CD4-positive, alpha-beta T cell (primary cell): ENCODE measurements around the gene TAB3. TPM values are rescaled to one million over a fixed set of nuclear protein-coding genes. Genes with fewer than 3 reads are reported as not detected.

Experiments
- ATAC-seq: fragments of 200-7000 bp; cut with Tn5 transposase; one replicate; pipeline ENCODE4 v1.10.0; 2022; ENCODE audit warnings: mild to moderate bottlenecking; ENCODE audit not compliant: poor library complexity
- CTCF ChIA-PET: fragments of 350-600 bp; sonication (Branson Sonifier 250); formaldehyde crosslinking; loops from one replicate; lab custom pipeline; 2021; ENCODE audit warnings: antibody characterized with exemption, inconsistent platforms; lab: Charles Lee
- POLR2A ChIA-PET: fragments of 350-600 bp; sonication (Branson Sonifier 250); formaldehyde crosslinking; loops from one replicate; lab custom pipeline; 2021; ENCODE audit warnings: antibody characterized with exemption, inconsistent platforms; lab: Charles Lee
- DNase-seq, 14 experiments: peaks; one replicate each; pipeline ENCODE4 v3.0.0-alpha.2; 2013 to 2020; ENCODE audit warnings: mixed read lengths in 2 of 14
- H3K27ac ChIP-seq, 2 donors: one replicate each; pipeline versions ENCODE4 v1.5.1 to v1.7.0; 2013; ENCODE audit warnings: low read length in 2 of 2, low read depth in 1 of 2, mild to moderate bottlenecking in 1 of 2
- H3K27me3 ChIP-seq, 2 experiments: 1 replicate in 1 of 2; 2 replicates in 1 of 2; pipeline versions ENCODE4 v1.6.1 to v1.7.0; 2013; ENCODE audit warnings: low read length in 2 of 2, control low read depth in 1 of 2, mild to moderate bottlenecking in 1 of 2, moderate library complexity in 1 of 2; ENCODE audit not compliant: insufficient read depth in 2 of 2, control insufficient read depth in 1 of 2
- H3K36me3 ChIP-seq: one replicate; pipeline ENCODE4 v1.6.1; 2013; ENCODE audit warnings: low read length, control low read depth; ENCODE audit not compliant: insufficient read depth
- H3K4me1 ChIP-seq: one replicate; pipeline ENCODE4 v1.6.1; 2013; ENCODE audit warnings: low read length, control low read depth; ENCODE audit not compliant: insufficient read depth
- H3K4me3 ChIP-seq: one replicate; pipeline ENCODE4 v1.5.1; 2013; ENCODE audit warnings: mild to moderate bottlenecking, low read length, moderate library complexity
- H3K9me3 ChIP-seq, 2 experiments: 1 replicate in 1 of 2; 2 replicates in 1 of 2; pipeline versions ENCODE4 v1.6.1 to v1.7.0; 2013; ENCODE audit warnings: low read length in 2 of 2, mild to moderate bottlenecking in 2 of 2, control low read depth in 1 of 2, moderate library complexity in 1 of 2; ENCODE audit not compliant: control insufficient read depth in 1 of 2, insufficient read depth in 1 of 2
- H3K27ac Mint-ChIP-seq: one replicate; pipeline ENCODE4 v1.8.0; 2020; ENCODE audit warnings: mixed read lengths
- H3K27me3 Mint-ChIP-seq: one replicate; pipeline ENCODE4 v1.8.0; 2021; ENCODE audit warnings: mixed read lengths
- H3K36me3 Mint-ChIP-seq: one replicate; pipeline ENCODE4 v1.8.0; 2021; ENCODE audit warnings: low read depth, mixed read lengths
- H3K4me1 Mint-ChIP-seq: one replicate; pipeline ENCODE4 v1.8.0; 2021; ENCODE audit warnings: low read depth, mixed read lengths
- H3K4me3 Mint-ChIP-seq: one replicate; pipeline ENCODE4 v1.8.0; 2020; ENCODE audit warnings: mild to moderate bottlenecking, mixed read lengths
- H3K9me3 Mint-ChIP-seq: one replicate; pipeline ENCODE4 v1.8.0; 2020; ENCODE audit warnings: mixed read lengths
- CTCF ChIP-seq: fragments of 200-600 bp; IDR thresholded peaks from one replicate; pipeline ENCODE4 v1.8.0; 2022; ENCODE audit warnings: antibody characterized with exemption, mild to moderate bottlenecking
- intact Hi-C, 2 experiments: fragments of 100-400 bp; cut with DNase I in 1 of 2; cut with micrococcal nuclease in 1 of 2; formaldehyde crosslinking; loops; one replicate each; pipeline versions ENCODE4 v1.15.1 to v1.9.0; 2023 to 2025; cut with DNase I, micrococcal nuclease
- total RNA-seq, 174 experiments: library from RNA in 2 of 174; stranded (reverse) in 2 of 174; gene quantifications; one replicate each; pipeline ENCODE4 v1.2.3 and lab custom pipeline; 2021 to 2026

Gene TAB3
- total RNA-seq, 2 experiments from 2014 or later, result 24.7 to 25.6 TPM

- ChIA-PET POLR2A (no interaction called here), CTCF (no interaction called here)
- H3K36me3 ChIP-seq, result no peaks in the 10 kb centered on the region
- Mint-ChIP-seq H3K9me3 (no peaks in the 10 kb centered on the region), H3K27me3 (no peaks in the 10 kb centered on the region), H3K4me1 (peaks cover 5% of the 10 kb centered on the region), H3K36me3 (no peaks in the 10 kb centered on the region), H3K4me3 (no peak overlapping the region), H3K27ac (no peak overlapping the region)
- no peak overlapping the region for H3K4me3 ChIP-seq
- no peak for TF ChIP-seq CTCF
- no peak for DNase-seq
- no peak overlapping the region for H3K27ac ChIP-seq
- H3K9me3 ChIP-seq, result no peaks in the 10 kb centered on the region
- no peaks in the 10 kb centered on the region for H3K27me3 ChIP-seq
- ATAC-seq, result no peak
- intact Hi-C loops, result no loop called here
- no peaks in the 10 kb centered on the region for H3K4me1 ChIP-seq
Measured at GRCh38 chrX:30819080-30819479, 70.0 kb downstream of the TAB3 start.

- POLR2A ChIA-PET, result no interaction called here
- CTCF ChIA-PET, result no interaction called here
- ATAC-seq, result no peak
- Mint-ChIP-seq H3K27ac (no peak overlapping the region), H3K4me3 (no peak overlapping the region), H3K4me1 (no peaks in the 10 kb centered on the region), H3K9me3 (no peaks in the 10 kb centered on the region), H3K36me3 (no peaks in the 10 kb centered on the region), H3K27me3 (no peaks in the 10 kb centered on the region)
- no peak overlapping the region for H3K4me3 ChIP-seq
- TF ChIP-seq CTCF, result no peak
- H3K36me3 ChIP-seq, result no peaks in the 10 kb centered on the region
- no peaks in the 10 kb centered on the region for H3K9me3 ChIP-seq
- DNase-seq, result no peak
- no peak overlapping the region for H3K27ac ChIP-seq
- intact Hi-C loops, result no loop called here
- H3K27me3 ChIP-seq, result no peaks in the 10 kb centered on the region
- H3K4me1 ChIP-seq, result no peaks in the 10 kb centered on the region
Measured at GRCh38 chrX:30816079-30816478, 73.0 kb downstream of the TAB3 start.

GRCh38 chrX:30814978-30815377 lies 74.1 kb downstream of the TAB3 start:
- H3K4me1 Mint-ChIP-seq, result no peaks in the 10 kb centered on the region
- no peak overlapping the region for H3K27ac Mint-ChIP-seq
- H3K27me3 Mint-ChIP-seq, result no peaks in the 10 kb centered on the region
- TF ChIP-seq CTCF, result no peak
- ChIA-PET CTCF (no interaction called here), POLR2A (no interaction called here)
- H3K36me3 ChIP-seq, result no peaks in the 10 kb centered on the region
- no peaks in the 10 kb centered on the region for H3K4me1 ChIP-seq
- H3K4me3 Mint-ChIP-seq, result no peak overlapping the region
- intact Hi-C loops, result no loop called here
- no peak overlapping the region for H3K27ac ChIP-seq
- ATAC-seq (no peak), DNase-seq (no peak)
- H3K4me3 ChIP-seq, result no peak overlapping the region
- H3K27me3 ChIP-seq, result no peaks in the 10 kb centered on the region
- H3K9me3 ChIP-seq, result no peaks in the 10 kb centered on the region
- no peaks in the 10 kb centered on the region for H3K36me3 Mint-ChIP-seq
- no peaks in the 10 kb centered on the region for H3K9me3 Mint-ChIP-seq
